ENCODE measurements around the gene DNAH3. TPM values are rescaled to one million over a fixed set of nuclear protein-coding genes. Genes with fewer than 3 reads are reported as not detected.

DNAH3 gene
- total RNA-seq (2014; rRNA removed; shearing (Covaris generic)) (1.2 and 1.3 TPM in 2 replicates), polyA plus RNA-seq (2016; fragmentation: Nextera tagmentation; extraction: Ambion mirVana) (0.70 and 1.0 TPM in 2 replicates)
- long read RNA-seq, partial matches to known transcripts: 0 of 4 reads
- long read RNA-seq, other reads (novel, unspliced or antisense): 4 of 4 reads

- Mint-ChIP-seq H3K9me3 (no peaks in the 10 kb centered on the region; the same call in 2 of the 3 replicates), H3K4me3 (no peak within 1 kb of the TSS), H3K4me1 (no peaks in the 10 kb centered on the region), H3K36me3 (ENCODE audit: low read depth) (no peaks in the 10 kb centered on the region; the same call in 2 of the 3 replicates), H3K27me3 (ENCODE audit: insufficient read depth, low read depth, poor library complexity) (peaks cover 7% of the 10 kb centered on the region), H3K27ac (no peak within 1 kb of the TSS)
- Histone ChIP-seq H3F3A (replicated peaks; ENCODE audit: low read depth) (no peaks in the 10 kb centered on the region), H3K36me3 (ENCODE audit: insufficient read depth) (no peaks in the 10 kb centered on the region), H2AFZ (peak within 1 kb of the TSS; percentile 98), H3K9me2 (ENCODE audit: insufficient read depth) (no peaks in the 10 kb centered on the region), H3K79me2 (replicated peaks; ENCODE audit: insufficient read depth) (no peaks in the 10 kb centered on the region), H3K27ac (ENCODE audit: low read depth) (no peak within 1 kb of the TSS), H3K4me3 (0 out of 2 replicates have a peak within 1 kb of the TSS, but pooled peaks have one; percentile 45), H3K27me3 (ENCODE audit: insufficient read depth) (peaks cover 5% of the 10 kb centered on the region), H3K4me2 (no peak within 1 kb of the TSS), H3K4me1 (ENCODE audit: insufficient read depth) (no peaks in the 10 kb centered on the region), H4K20me1 (replicated peaks; ENCODE audit: insufficient read depth) (no peaks in the 10 kb centered on the region)
- ATAC-seq (no peak), DNase-seq (ENCODE audit: low spot score) (no peak)
- TF ChIP-seq POLR2AphosphoS5 (IDR thresholded peaks at IDR 0.05; ENCODE audit: low read depth) (no peak), STAT1 (IDR thresholded peaks at IDR 0.05; ENCODE audit: unreplicated experiment) (no peak), NANOG (IDR thresholded peaks at IDR 0.05; ENCODE audit: borderline replicate concordance) (no peak), CREB1 (CRISPR knock-in tag; IDR thresholded peaks at IDR 0.05; ENCODE audit: low read depth) (no peak), JUNB (IDR thresholded peaks at IDR 0.05; ENCODE audit: unreplicated experiment) (no peak), ZNF462 (CRISPR knock-in tag; IDR thresholded peaks at IDR 0.05) (no peak), ZNF114 (CRISPR knock-in tag; IDR thresholded peaks at IDR 0.05) (no peak), ETS1 (IDR thresholded peaks at IDR 0.05) (no peak), EZH2phosphoT487 (IDR thresholded peaks at IDR 0.05; ENCODE audit: unreplicated experiment) (no peak), ZNF331 (CRISPR knock-in tag; IDR thresholded peaks at IDR 0.05; ENCODE audit: low read depth) (no peak), CTCF (conservative IDR thresholded peaks at IDR 0.05; ENCODE audit: low read depth in 2 of 2) (no peak), REST (IDR thresholded peaks at IDR 0.05; ENCODE audit: unreplicated experiment) (no peak), EZH2 (IDR thresholded peaks at IDR 0.05; ENCODE audit: low read depth, unreplicated experiment) (no peak)
Measured at GRCh38 chr16:21150375-21151001, at the start of gene DNAH3. DNAH3 (minus strand) TSS chr16:21150846; CDS start chr16:21150319, 527 bp downstream.

Measured in GM23338 (cell line).